ENCODE data around the gene SRRM5. TPM values are rescaled to one million over a fixed set of nuclear protein-coding genes. Genes with fewer than 3 reads are reported as not detected.

The SRRM5 gene
- total and polyA plus RNA-seq, 2 of the 13 experiments (the other 11 are each of a cell fraction or from before 2014, with no cell fraction given): 0.11 to 0.16 TPM

DNA sequence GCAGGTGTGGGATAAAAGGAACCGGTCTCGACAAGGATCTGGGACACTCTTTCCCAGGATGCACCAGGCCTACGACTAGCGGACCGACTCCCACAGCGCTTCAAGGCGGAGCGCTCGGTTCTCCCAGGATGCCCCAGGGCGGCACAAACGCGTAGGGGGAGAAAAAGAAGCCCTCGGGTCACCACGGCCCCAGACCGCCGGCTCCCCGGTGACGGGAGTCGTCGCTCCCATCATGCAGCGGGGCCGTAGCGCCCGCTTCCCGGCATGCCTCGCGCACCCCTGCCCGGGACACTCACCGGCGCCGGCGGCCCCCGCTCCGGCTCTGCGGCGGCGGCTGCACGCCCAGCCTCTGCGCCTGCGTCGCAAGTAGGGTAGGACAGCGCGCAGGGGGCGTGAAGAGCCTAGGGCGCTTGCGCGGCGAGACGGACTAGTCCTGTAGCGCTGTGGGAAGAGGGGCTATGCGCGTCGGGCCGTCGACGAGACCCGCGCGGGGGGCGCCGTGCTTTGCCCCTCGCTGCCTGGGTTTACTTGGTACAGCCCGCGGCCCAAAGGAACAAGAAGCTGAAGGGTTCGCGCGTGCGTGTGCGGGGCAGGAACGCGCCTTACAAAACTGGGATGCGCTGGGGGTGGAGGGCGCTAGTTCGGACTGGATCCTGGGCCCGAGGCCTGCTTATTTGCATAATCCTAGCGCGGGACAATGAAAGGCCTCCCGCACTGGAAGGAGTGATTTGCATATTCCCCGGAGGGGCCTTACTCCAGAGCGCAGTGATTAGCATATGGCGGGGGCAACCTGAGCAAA lies 7.6 kb downstream of the SRRM5 start, which contains the start of gene ZNF428 (continued):
- no peak for TF ChIP-seq ZNF496 (CRISPR knock-in tag; IDR thresholded peaks at IDR 0.05; ENCODE audit: insufficient replicate concordance)
- 0 out of 2 replicates have a peak, but pooled peaks have one; percentile 43 for TF ChIP-seq ZSCAN29 (CRISPR knock-in tag; conservative IDR thresholded peaks at IDR 0.05)
- TF ChIP-seq KLF16 (CRISPR knock-in tag; IDR thresholded peaks at IDR 0.05): peak in 1 of 2 experiments; percentile 51; a peak in 2 of 4 replicates
- TF ChIP-seq ZZZ3 (CRISPR knock-in tag; IDR thresholded peaks at IDR 0.05; ENCODE audit: borderline replicate concordance): peak; percentile 80; the same call in 1 of the 2 replicates
- TF ChIP-seq U2AF1 (optimal IDR thresholded peaks at IDR 0.05; ENCODE audit: low read depth, low read length): no peak
- peak; percentile 75; the same call in 1 of the 2 replicates for TF ChIP-seq KLF13 (CRISPR knock-in tag; IDR thresholded peaks at IDR 0.05)
- TF ChIP-seq ZMAT3 (CRISPR knock-in tag; conservative IDR thresholded peaks at IDR 0.05): no peak
- TF ChIP-seq, protein P1, sequence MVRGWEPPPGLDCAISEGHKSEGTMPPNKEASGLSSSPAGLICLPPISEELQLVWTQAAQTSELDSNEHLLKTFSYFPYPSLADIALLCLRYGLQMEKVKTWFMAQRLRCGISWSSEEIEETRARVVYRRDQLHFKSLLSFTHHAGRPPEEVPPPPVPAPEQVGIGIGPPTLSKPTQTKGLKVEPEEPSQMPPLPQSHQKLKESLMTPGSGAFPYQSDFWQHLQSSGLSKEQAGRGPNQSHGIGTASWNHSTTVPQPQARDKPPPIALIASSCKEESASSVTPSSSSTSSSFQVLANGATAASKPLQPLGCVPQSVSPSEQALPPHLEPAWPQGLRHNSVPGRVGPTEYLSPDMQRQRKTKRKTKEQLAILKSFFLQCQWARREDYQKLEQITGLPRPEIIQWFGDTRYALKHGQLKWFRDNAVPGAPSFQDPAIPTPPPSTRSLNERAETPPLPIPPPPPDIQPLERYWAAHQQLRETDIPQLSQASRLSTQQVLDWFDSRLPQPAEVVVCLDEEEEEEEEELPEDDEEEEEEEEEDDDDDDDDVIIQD (CRISPR knock-in tag; IDR thresholded peaks at IDR 0.05; ENCODE audit: low read depth): no peak
- no peak for TF ChIP-seq HNRNPUL1 (IDR thresholded peaks at IDR 0.05; ENCODE audit: low read depth, low read length)
- peak; percentile 94 for TF ChIP-seq FOXC1 (CRISPR knock-in tag; IDR thresholded peaks at IDR 0.05; ENCODE audit: borderline replicate concordance)
- TF ChIP-seq, protein P2, sequence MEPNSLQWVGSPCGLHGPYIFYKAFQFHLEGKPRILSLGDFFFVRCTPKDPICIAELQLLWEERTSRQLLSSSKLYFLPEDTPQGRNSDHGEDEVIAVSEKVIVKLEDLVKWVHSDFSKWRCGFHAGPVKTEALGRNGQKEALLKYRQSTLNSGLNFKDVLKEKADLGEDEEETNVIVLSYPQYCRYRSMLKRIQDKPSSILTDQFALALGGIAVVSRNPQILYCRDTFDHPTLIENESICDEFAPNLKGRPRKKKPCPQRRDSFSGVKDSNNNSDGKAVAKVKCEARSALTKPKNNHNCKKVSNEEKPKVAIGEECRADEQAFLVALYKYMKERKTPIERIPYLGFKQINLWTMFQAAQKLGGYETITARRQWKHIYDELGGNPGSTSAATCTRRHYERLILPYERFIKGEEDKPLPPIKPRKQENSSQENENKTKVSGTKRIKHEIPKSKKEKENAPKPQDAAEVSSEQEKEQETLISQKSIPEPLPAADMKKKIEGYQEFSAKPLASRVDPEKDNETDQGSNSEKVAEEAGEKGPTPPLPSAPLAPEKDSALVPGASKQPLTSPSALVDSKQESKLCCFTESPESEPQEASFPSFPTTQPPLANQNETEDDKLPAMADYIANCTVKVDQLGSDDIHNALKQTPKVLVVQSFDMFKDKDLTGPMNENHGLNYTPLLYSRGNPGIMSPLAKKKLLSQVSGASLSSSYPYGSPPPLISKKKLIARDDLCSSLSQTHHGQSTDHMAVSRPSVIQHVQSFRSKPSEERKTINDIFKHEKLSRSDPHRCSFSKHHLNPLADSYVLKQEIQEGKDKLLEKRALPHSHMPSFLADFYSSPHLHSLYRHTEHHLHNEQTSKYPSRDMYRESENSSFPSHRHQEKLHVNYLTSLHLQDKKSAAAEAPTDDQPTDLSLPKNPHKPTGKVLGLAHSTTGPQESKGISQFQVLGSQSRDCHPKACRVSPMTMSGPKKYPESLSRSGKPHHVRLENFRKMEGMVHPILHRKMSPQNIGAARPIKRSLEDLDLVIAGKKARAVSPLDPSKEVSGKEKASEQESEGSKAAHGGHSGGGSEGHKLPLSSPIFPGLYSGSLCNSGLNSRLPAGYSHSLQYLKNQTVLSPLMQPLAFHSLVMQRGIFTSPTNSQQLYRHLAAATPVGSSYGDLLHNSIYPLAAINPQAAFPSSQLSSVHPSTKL (CRISPR knock-in tag; IDR thresholded peaks at IDR 0.05): peak; percentile 35; the same call in 1 of the 2 replicates
- no peak; the same call in 1 of the 2 replicates for TF ChIP-seq STAG1 (CRISPR knock-in tag; IDR thresholded peaks at IDR 0.05)
- TF ChIP-seq SP1 (IDR thresholded peaks at IDR 0.05): no peak
- TF ChIP-seq SP1 (CRISPR knock-in tag; IDR thresholded peaks at IDR 0.05): no peak; the same call in 1 of the 2 replicates
- peak; percentile 57; the same call in 1 of the 2 replicates for TF ChIP-seq MAF1 (CRISPR knock-in tag; IDR thresholded peaks at IDR 0.05; ENCODE audit: borderline replicate concordance)
- TF ChIP-seq, protein P3, sequence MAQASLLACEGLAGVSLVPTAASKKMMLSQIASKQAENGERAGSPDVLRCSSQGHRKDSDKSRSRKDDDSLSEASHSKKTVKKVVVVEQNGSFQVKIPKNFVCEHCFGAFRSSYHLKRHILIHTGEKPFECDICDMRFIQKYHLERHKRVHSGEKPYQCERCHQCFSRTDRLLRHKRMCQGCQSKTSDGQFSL (CRISPR knock-in tag; IDR thresholded peaks at IDR 0.05): peak; percentile 23
- TF ChIP-seq ZNF703 (CRISPR knock-in tag; IDR thresholded peaks at IDR 0.05; ENCODE audit: borderline replicate concordance): no peak
- TF ChIP-seq ZNF160 (CRISPR knock-in tag; IDR thresholded peaks at IDR 0.05): peak; percentile 88; the same call in 1 of the 2 replicates
- TF ChIP-seq ZNF777 (CRISPR knock-in tag; IDR thresholded peaks at IDR 0.05): peak; percentile 89
- TF ChIP-seq, protein P4, sequence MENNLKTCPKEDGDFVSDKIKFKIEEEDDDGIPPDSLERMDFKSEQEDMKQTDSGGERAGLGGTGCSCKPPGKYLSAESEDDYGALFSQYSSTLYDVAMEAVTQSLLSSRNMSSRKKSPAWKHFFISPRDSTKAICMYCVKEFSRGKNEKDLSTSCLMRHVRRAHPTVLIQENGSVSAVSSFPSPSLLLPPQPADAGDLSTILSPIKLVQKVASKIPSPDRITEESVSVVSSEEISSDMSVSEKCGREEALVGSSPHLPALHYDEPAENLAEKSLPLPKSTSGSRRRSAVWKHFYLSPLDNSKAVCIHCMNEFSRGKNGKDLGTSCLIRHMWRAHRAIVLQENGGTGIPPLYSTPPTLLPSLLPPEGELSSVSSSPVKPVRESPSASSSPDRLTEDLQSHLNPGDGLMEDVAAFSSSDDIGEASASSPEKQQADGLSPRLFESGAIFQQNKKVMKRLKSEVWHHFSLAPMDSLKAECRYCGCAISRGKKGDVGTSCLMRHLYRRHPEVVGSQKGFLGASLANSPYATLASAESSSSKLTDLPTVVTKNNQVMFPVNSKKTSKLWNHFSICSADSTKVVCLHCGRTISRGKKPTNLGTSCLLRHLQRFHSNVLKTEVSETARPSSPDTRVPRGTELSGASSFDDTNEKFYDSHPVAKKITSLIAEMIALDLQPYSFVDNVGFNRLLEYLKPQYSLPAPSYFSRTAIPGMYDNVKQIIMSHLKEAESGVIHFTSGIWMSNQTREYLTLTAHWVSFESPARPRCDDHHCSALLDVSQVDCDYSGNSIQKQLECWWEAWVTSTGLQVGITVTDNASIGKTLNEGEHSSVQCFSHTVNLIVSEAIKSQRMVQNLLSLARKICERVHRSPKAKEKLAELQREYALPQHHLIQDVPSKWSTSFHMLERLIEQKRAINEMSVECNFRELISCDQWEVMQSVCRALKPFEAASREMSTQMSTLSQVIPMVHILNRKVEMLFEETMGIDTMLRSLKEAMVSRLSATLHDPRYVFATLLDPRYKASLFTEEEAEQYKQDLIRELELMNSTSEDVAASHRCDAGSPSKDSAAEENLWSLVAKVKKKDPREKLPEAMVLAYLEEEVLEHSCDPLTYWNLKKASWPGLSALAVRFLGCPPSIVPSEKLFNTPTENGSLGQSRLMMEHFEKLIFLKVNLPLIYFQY (CRISPR knock-in tag; IDR thresholded peaks at IDR 0.05; ENCODE audit: borderline replicate concordance): no peak

Data from HepG2 (cell line).